Spleen (tissue), 13 donors: Measurements from ENCODE around the gene KRT84. TPM values are rescaled to one million over a fixed set of nuclear protein-coding genes. Genes with fewer than 3 reads are reported as not detected.

Source experiments
- DNase-seq: peaks from one replicate; pipeline ENCODE4 v3.0.0-alpha.2; 2020
- H3K27ac ChIP-seq, 8 donors: fragments of 200-600 bp; sonication (generic) in 7 of 8; 1 replicate in 4 of 8; 2 replicates in 4 of 8; pipeline versions ENCODE4 v1.5.0 to v1.8.0; 2016 to 2021; ENCODE audit warnings: inconsistent platforms in 4 of 8, mild to moderate bottlenecking in 4 of 8, moderate library complexity in 1 of 8
- H3K27me3 ChIP-seq, 7 donors: fragments of 200-600 bp; sonication (generic) in 6 of 7; replicated peaks in 1 of 7; 1 replicate in 4 of 7; 2 replicates in 3 of 7; pipeline versions ENCODE4 v1.5.0 to v1.8.0; 2016 to 2021; ENCODE audit warnings: inconsistent platforms in 3 of 7, mild to moderate bottlenecking in 1 of 7
- H3K36me3 ChIP-seq, 6 donors: fragments of 200-600 bp; sonication (generic) in 5 of 6; 1 replicate in 4 of 6; 2 replicates in 2 of 6; pipeline versions ENCODE4 v1.5.0 to v1.8.0; 2016 to 2021; ENCODE audit warnings: inconsistent platforms in 2 of 6
- H3K4me1 ChIP-seq, 6 donors: fragments of 200-600 bp; sonication (generic) in 5 of 6; 1 replicate in 3 of 6; 2 replicates in 3 of 6; pipeline versions ENCODE4 v1.5.0 to v1.8.0; 2016 to 2021; ENCODE audit warnings: inconsistent platforms in 3 of 6
- H3K4me3 ChIP-seq, 8 donors: fragments of 200-600 bp; sonication (generic) in 7 of 8; 1 replicate in 4 of 8; 2 replicates in 4 of 8; pipeline versions ENCODE4 v1.5.0 to v1.8.0; 2016 to 2021; ENCODE audit warnings: inconsistent platforms in 4 of 8, mild to moderate bottlenecking in 4 of 8, moderate library complexity in 2 of 8
- H3K9me3 ChIP-seq, 8 donors: fragments of 200-600 bp; sonication (generic) in 7 of 8; 1 replicate in 4 of 8; 2 replicates in 4 of 8; pipeline versions ENCODE4 v1.5.0 to v1.8.0; 2016 to 2021; ENCODE audit warnings: inconsistent platforms in 4 of 8
- POLR2A ChIP-seq, 3 donors: fragments of 450-650 bp; IDR thresholded peaks; one replicate each; pipeline ENCODE4 v1.5.1; 2017; ENCODE audit warnings: antibody characterized with exemption in 3 of 3, mild to moderate bottlenecking in 1 of 3
- POLR2AphosphoS5 ChIP-seq, 3 donors: sonication (generic); formaldehyde crosslinking; IDR thresholded peaks; one replicate each; pipeline ENCODE4 v1.5.1; 2017; ENCODE audit warnings: antibody characterized with exemption in 3 of 3
- WGBS, 5 donors: extraction: QIAGEN DNeasy Blood & Tissue Kit in 3 of 5; methylation state at CpG; one replicate each; pipeline versions ENCODE4 v1.1.5 to v1.1.7; 2013 to 2018; 5-methylcytosine and 5-hydroxymethylcytosine counted together
- intact Hi-C: fragments of 100-400 bp; cut with DNase I; formaldehyde crosslinking; loops from one replicate; pipeline ENCODE4 v1.15.0; 2023; ENCODE audit warnings: low total_unique reads
- long read RNA-seq, 2 donors: transcript quantifications; one replicate each; lab custom pipeline, GENCODE V29; 2026
- polyA plus RNA-seq, 3 donors: library from polyadenylated mRNA; stranded (reverse); fragments of 200-250 nt; gene quantifications; one replicate each; pipeline ENCODE4 v1.2.1, GENCODE V29; 2013
- total RNA-seq, 7 donors: library from RNA; depleted of rRNA in 3 of 7; stranded (reverse); fragments of >200 nt in 3 of 7; fragmentation: NEBNext Ultra II Directional in 4 of 7; extraction: Animal tissue kit (Norgen Biotek cat#: 25700) in 4 of 7; gene quantifications; one replicate each; pipeline versions ENCODE4 v1.1.0 to v1.2.1, GENCODE V29; 2016 to 2021
- TF ChIP-seq, protein P1 (sequence below), 11 experiments: fragments of 200-600 bp in 7 of 11; fragments of 450-650 bp in 4 of 11; sonication (generic) in 4 of 11; IDR thresholded peaks in 8 of 11; conservative IDR thresholded peaks in 3 of 11; 1 replicate in 7 of 11; 2 replicates in 4 of 11; pipeline versions ENCODE4 v1.4.0 to v1.8.0; 2016 to 2021; ENCODE audit warnings: antibody characterized with exemption in 11 of 11, inconsistent platforms in 4 of 11, mild to moderate bottlenecking in 1 of 11
- donor health status: healthy with polysubstance abuse.
- donor health status: DM: no; HTN: no; CAD: no; lungs with moderate emphysema.
- donor health status: DM: no; HTN: no; CAD: no.
- donor health status: Bipolar disorder and iron deficiency.
- donor health status: healthy.
- donor health status: DM: no; HTN: no; CAD: no.
- donor health status: DM: yes; HTN: yes; CAD: no.

KRT84 gene, protein sequence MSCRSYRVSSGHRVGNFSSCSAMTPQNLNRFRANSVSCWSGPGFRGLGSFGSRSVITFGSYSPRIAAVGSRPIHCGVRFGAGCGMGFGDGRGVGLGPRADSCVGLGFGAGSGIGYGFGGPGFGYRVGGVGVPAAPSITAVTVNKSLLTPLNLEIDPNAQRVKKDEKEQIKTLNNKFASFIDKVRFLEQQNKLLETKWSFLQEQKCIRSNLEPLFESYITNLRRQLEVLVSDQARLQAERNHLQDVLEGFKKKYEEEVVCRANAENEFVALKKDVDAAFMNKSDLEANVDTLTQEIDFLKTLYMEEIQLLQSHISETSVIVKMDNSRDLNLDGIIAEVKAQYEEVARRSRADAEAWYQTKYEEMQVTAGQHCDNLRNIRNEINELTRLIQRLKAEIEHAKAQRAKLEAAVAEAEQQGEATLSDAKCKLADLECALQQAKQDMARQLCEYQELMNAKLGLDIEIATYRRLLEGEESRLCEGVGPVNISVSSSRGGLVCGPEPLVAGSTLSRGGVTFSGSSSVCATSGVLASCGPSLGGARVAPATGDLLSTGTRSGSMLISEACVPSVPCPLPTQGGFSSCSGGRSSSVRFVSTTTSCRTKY
- total RNA-seq (under 1 TPM in 1 of 7 donors, not detected in 6; 0.52 TPM), polyA plus RNA-seq (not detected)
- long read RNA-seq, donor 1 = 0 reads
- long read RNA-seq, donor 2 = 0 reads

DNA sequence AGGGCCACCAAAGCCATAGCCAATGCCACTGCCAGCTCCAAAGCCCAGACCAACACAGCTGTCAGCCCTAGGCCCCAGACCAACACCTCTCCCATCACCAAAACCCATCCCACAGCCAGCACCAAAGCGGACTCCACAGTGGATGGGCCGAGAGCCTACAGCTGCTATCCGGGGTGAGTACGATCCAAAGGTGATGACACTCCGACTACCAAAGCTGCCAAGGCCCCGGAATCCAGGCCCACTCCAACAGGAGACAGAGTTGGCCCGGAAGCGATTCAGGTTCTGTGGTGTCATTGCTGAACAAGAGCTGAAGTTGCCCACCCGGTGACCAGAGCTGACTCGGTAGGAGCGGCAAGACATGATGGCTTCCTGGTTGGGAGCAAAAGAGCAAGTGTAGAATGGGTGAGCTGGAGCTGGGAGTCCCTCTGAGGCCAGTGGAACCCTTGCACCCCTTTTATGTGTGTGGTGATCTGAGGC lies at the start of gene KRT84:
TSS of gene KRT84 (minus strand) at position 427 of the 477 bp plus-strand sequence. CDS start at position 360, 67 bp downstream.
- Histone ChIP-seq H3K36me3 (no peaks in the 10 kb centered on the region), H3K4me1 (peaks cover 0 to 8% (median 0%) of the 10 kb centered on the region in 6 donors), H3K9me3 (no peaks in the 10 kb centered on the region), H3K27ac (no peak within 1 kb of the TSS), H3K27me3 (peaks cover 0 to 17% (median 0%) of the 10 kb centered on the region in 7 donors), H3K4me3 (no peak within 1 kb of the TSS)
- DNase-seq = peak; percentile 46
- 92 to 97% (median 93%) methylated on average over 11 of the region's 11 CpGs for WGBS, 5 donors
- TF ChIP-seq POLR2AphosphoS5 (IDR thresholded peaks at IDR 0.05) (no peak), POLR2A (IDR thresholded peaks at IDR 0.05) (no peak)
- TF ChIP-seq, protein P1, sequence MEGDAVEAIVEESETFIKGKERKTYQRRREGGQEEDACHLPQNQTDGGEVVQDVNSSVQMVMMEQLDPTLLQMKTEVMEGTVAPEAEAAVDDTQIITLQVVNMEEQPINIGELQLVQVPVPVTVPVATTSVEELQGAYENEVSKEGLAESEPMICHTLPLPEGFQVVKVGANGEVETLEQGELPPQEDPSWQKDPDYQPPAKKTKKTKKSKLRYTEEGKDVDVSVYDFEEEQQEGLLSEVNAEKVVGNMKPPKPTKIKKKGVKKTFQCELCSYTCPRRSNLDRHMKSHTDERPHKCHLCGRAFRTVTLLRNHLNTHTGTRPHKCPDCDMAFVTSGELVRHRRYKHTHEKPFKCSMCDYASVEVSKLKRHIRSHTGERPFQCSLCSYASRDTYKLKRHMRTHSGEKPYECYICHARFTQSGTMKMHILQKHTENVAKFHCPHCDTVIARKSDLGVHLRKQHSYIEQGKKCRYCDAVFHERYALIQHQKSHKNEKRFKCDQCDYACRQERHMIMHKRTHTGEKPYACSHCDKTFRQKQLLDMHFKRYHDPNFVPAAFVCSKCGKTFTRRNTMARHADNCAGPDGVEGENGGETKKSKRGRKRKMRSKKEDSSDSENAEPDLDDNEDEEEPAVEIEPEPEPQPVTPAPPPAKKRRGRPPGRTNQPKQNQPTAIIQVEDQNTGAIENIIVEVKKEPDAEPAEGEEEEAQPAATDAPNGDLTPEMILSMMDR (IDR thresholded peaks at IDR 0.05 in 8 of 11, conservative IDR thresholded peaks at IDR 0.05 in 3 of 11) = no peak
- intact Hi-C loops = loop anchor here (10.0 kb wide), 1 partner anchor 110 kb away; the partner anchor contains the start of gene KRT6A

- H3K36me3 ChIP-seq = no peaks in the 10 kb centered on the region
- H3K27ac ChIP-seq = no peak overlapping the region
- peaks cover 0 to 49% (median 0%) of the 10 kb centered on the region in 7 donors for H3K27me3 ChIP-seq
- TF ChIP-seq POLR2AphosphoS5 (IDR thresholded peaks at IDR 0.05) (no peak), POLR2A (IDR thresholded peaks at IDR 0.05) (no peak)
- TF ChIP-seq, protein P1 (IDR thresholded peaks at IDR 0.05 in 8 of 11, conservative IDR thresholded peaks at IDR 0.05 in 3 of 11) = no peak
- no peaks in the 10 kb centered on the region for H3K9me3 ChIP-seq
- intact Hi-C loops = no loop called here
- DNase-seq = no peak
- no peak overlapping the region for H3K4me3 ChIP-seq
- 89 to 94% (median 91%) methylated on average over 6 of the region's 6 CpGs for WGBS, 5 donors
- no peaks in the 10 kb centered on the region for H3K4me1 ChIP-seq
These were observed 49.5 kb upstream of the KRT84 start for GRCh38 chr12:52434760-52435530.

- no peaks in the 10 kb centered on the region for H3K9me3 ChIP-seq
- H3K36me3 ChIP-seq = no peaks in the 10 kb centered on the region
- DNase-seq = no peak
- 84 to 85% (median 85%) methylated on average over 19 to 20 of the region's 20 CpGs for WGBS, 5 donors
- H3K27me3 ChIP-seq = peaks cover 0 to 48% (median 0%) of the 10 kb centered on the region in 7 donors
- no peak within 1 kb of the TSS for H3K27ac ChIP-seq
- intact Hi-C loops = no loop called here
- no peak within 1 kb of the TSS for H3K4me3 ChIP-seq
- H3K4me1 ChIP-seq = no peaks in the 10 kb centered on the region
- TF ChIP-seq POLR2A (IDR thresholded peaks at IDR 0.05) = no peak
- no peak for TF ChIP-seq POLR2AphosphoS5 (IDR thresholded peaks at IDR 0.05)
- TF ChIP-seq, protein P1 (IDR thresholded peaks at IDR 0.05 in 8 of 11, conservative IDR thresholded peaks at IDR 0.05 in 3 of 11) = no peak
These were observed 48.8 kb upstream of the KRT84 start, which contains the start of gene KRT75 for GRCh38 chr12:52434081-52434733. Gene KRT75, minus strand, starts transcription at chr12:52434371. Its CDS starts 67 bp downstream, at chr12:52434304.
